Dermis microvascular lymphatic vessel endothelial cell (primary cell): ENCODE results near the gene STT3B. TPM values are rescaled to one million over a fixed set of nuclear protein-coding genes. Genes with fewer than 3 reads are reported as not detected.
"Not testable (repeated sequence)": the region's sequence is repeated elsewhere in the genome, so short reads cannot be mapped to it uniquely, and the experiment has no call there.

Experiments used
- DNase-seq, 2 donors: peaks; one replicate each; pipeline versions ENCODE4 v3.0.0 to v3.0.0-alpha.2; 2010; ENCODE audit warnings: low read depth in 2 of 2
- total RNA-seq: library from RNA; depleted of rRNA; stranded (reverse); fragments of >200 nt; gene quantifications from 2 replicates; pipeline ENCODE4 v1.2.1, GENCODE V29; 2014

Gene STT3B
- total RNA-seq, 1 donor from 2014 or later = 130 TPM

- no peak for DNase-seq
These were observed 60.0 kb downstream of the STT3B start for GRCh38 chr3:31592764-31593163.

- no peak for DNase-seq
These were observed 63.5 kb downstream of the STT3B start for GRCh38 chr3:31596176-31596575.

DNA sequence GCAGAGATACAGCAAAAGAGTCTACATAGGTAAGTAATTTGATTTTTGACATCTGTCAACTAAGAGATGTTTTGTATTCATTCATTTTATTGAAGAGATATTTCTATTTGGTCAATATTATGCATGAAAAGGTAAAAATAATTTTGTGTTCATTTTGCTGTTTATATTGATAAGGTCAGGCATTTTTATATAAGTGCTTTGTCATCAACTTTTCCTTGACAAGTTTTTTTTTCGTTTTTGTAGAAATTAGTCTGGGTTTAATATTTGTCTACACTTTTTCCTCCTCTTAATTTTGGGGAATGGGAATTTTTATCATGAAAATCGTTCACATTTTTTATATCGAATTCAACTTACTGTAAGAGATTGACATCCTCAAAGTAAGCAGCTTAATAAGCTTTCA is 67.7 kb downstream of the STT3B start:
- DNase-seq = no peak

DNA sequence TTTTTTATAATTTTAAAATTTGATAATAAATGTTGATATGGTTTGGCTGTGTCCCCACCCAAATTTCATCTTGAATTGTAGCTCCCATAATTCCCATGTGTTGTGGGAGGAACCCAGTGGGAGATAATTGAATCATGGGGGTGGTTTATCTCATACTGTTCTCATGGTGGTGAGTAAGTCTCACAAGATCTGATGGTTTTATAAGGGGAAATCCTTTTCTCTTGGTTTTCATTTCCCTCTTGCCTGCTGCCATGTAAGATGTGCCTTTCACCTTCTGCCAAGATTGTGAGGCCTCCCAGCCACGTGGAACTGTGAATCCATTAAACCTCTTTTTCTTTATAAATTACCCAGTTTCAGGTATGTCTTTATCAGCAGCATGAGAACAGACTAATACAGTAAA is 72.6 kb downstream of the STT3B start:
- DNase-seq = not testable (repeated sequence)

DNA sequence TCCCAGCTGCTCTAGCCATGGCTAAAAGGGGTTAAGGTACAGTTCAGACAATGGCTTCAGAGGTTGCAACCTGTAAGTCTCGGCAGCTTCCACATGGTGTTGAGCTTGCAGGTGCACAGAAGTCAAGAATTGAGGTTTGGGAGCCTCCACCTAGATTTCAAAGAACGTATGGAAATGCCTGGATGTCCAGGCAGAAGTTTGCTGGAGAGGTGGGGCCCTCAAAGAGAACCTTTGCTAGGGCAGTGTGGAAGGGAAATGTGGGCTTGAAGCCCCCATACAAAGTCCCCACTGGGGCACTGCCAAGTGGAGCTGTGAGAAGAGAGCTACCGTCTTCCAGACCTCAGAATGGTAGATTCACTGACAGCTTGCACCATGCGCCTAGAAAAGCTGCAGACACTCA is 73.7 kb downstream of the STT3B start:
- DNase-seq = no peak

GRCh38 chr3:31610700-31611275 is 78.1 kb downstream of the STT3B start:
- DNase-seq = peak; percentile 48 to 66

DNA sequence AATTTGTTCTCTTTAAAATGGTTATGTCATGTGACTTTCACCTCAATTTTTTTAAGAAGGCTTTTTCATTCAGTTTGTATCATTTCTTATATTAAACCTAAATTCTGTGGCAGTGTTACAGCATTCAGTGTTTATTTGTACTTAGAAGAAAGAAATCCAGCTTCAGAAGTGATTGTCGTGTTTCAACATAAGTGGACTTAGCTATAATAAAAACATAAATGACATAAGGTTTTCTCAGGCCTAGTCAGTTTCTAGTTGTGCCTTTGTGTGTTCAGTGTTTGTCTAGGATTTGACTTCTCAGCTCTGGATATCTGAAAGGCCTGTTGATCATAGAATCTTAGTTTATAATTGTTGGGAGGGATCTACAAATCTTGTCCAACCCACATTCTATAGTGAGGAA is 80.5 kb downstream of the STT3B start:
- DNase-seq = no peak

DNA sequence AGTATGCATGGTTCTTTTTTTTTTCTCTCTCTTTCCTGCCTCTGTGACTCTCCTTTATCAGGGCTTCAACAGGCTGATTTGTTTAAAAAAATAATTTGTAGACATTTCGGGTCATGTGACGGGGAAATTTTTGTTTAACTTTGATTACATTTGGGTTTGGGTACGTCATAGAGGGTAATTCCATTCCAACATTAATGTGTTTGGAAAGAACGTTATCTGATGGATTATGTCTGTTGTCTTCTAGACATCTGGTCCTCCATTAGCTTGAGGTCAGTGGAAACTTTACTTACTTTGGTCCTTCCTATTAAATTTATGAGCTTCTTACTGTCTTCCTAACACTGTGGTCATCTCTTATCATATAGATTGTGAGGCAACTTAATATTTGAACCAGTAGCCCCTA is 80.9 kb downstream of the STT3B start:
- DNase-seq = no peak

GRCh38 chr3:31614162-31614921 is 81.6 kb downstream of the STT3B start:
- DNase-seq = peak in 1 of 2 donors; percentile 30

DNA sequence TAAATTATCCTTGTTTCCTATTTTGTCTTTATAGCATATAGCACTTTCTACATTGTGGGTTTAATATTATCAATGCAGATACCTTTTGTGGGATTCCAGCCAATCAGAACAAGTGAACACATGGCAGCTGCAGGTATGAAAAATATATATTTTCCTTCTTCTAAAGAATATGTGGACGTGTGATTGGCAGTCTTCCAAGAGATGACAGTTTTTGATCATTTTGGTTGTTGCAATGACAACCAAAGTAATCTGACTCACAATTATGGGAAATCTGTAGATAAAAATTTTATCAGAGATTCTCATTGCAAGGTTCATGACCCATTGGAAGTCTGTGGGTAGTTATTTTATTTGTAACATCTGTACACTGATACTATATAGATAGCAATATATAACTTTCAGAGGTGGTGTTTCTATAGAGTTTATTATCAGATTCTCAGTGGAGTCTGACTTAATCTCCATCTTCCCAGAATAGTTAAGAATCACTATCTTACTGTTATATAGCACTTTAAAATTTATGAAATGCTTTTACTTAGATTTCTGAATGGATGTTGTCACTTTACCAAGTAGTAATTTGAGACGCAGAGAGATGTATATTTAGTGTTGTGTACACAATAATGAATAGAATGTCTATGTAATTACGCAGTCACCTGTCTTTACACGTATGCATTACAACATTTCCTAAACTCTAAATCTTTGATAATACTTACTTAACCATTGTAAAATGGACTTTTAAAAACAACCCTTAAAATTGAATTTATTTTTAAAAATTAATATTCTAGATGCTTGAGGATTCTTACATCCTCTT is 82.5 kb downstream of the STT3B start:
- DNase-seq = peak; percentile 22 to 60

DNA sequence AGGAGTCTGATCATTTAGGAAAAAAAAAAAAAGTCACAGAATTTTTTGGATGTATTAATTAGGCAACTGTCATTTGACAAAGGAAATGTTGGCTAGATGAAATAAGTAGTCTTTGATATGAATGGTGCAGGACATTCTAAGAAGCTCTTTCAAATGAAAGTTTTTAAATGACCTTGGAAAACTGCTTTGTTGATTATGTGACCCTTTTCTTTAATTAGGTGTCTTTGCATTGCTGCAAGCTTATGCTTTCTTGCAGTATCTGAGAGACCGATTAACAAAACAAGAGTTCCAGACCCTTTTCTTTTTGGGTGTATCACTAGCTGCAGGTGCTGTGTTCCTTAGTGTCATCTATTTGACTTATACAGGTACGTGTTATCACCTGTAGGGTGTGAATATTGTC is 84.0 kb downstream of the STT3B start:
- no peak for DNase-seq

GRCh38 chr3:31620656-31621055 is 87.9 kb downstream of the STT3B start:
- no peak for DNase-seq

DNA sequence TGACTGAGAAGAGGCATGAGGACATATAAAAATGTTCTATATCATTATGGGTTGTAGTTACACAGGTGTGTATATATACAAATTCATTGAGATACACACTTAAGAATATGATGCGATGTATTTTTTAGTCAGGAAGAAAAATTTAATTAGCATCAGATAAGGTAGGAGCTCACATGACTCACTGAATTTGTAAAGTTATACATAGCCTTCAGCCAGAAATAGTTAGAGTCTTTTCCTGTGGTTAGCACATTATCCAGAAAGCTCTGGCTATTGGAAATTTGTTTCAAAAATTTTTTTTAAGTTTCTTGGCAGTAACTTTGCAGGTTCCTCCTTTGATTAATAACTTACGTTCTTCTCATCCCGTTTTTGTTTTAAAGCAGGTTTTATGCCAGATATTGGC is 88.6 kb downstream of the STT3B start:
- no peak for DNase-seq

GRCh38 chr3:31622636-31623288 is 90.0 kb downstream of the STT3B start:
- no peak for DNase-seq

GRCh38 chr3:31624083-31624709 is 91.5 kb downstream of the STT3B start:
- no peak for DNase-seq

DNA sequence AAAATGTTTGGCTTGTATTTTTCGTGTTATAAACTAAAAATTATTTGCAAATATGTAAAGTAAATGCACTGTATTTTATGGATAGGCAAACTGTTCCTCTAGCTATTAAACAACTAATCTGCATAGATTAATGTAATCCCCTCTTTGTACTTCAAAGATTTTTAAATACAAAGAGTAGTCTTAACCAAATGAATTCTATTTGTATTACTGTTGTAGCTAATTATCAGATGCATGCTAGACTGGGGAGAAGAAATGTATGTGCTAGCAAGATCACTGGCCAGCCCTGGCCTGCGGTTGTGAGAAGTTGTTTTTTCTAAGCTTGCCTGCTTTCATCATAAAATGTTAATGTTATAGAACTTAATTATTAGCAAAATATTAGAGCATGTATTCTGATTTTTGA is 92.6 kb downstream of the STT3B start:
- no peak for DNase-seq

- DNase-seq = no peak
These were observed 96.3 kb downstream of the STT3B start for GRCh38 chr3:31629054-31629453.

- DNase-seq = no peak
These were observed 101.8 kb downstream of the STT3B start for GRCh38 chr3:31634476-31634875.

DNA sequence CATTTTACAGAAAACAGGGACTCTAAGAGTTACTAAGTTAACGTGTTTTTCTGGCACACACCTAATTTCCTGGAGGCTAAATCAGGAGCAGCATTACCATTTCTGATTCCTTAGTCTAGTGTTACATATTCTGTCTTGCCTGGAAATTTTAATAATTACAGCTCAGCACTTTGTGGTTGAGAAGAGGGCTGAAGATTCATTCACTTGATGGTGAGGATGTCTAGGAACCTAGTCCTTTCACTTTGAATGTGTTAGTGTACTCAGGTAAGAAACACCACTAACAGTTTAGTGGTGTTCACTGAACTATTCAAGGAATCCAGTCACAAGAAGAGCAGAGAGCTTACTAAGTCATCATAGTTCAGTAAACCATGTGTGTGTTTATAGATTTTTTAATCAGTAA is 102.8 kb downstream of the STT3B start:
- DNase-seq = no peak

DNA sequence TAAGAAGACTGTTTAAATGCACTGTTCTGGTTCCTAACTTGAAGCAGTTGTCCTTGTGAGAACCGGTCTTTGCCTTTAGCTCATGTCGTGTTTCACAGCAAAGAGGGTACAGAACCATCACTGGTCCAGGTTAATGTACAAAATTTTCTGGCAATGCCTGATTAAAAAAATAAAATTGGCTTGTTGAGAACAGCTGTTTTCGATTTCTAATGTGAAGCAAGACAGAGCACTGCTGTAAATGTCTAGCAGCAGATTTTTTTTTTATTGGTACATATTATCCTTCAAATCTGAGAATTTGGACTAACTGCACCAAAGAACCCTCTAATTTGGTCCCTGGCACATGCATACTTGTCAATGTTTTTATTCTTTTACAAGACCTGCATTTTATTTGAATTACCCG is 103.3 kb downstream of the STT3B start:
- no peak for DNase-seq

DNA sequence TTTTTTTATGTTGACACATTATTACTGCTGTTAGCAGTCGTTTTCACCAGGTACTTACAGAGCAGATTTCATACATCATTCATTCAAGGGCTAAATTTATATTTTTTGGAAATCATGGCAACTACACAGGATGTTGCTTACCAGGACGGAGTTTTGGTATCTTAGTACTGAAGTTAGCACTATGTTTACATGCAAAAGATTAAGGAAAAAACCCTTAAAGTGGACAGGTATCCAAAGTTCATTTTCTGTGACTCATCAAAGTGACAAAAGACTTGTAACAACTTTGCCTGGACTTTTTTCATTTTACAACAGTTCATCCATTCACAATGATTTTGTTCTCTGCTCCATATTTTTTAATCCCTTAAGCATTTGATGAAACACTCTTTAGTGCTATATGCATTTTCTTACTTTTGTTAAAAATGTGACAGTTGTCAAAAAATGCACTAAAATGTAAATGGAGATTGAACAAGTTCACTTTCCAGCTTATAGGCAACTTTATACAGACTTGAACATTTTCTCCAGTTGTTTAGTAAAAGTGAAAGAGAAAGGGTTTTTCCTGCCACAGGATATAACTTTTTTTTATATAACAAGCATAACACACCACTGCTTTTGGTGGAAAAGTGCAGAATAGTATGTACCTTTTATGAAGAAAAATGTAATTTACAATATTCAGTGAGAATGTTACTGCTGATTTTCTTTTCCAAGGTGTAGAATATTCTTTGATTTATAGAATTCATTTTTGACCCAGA is 104.1 kb downstream of the STT3B start:
- DNase-seq = peak; percentile 12 to 15
